ENCODE results near the gene LACRT. TPM values are rescaled to one million over a fixed set of nuclear protein-coding genes. Genes with fewer than 3 reads are reported as not detected.
"Not testable (repeated sequence)": the region's sequence is repeated elsewhere in the genome, so short reads cannot be mapped to it uniquely, and the experiment has no call there.

Gene LACRT
- total RNA-seq, 2 experiments from 2014 or later, result not detected

GRCh38 chr12:54666008-54666407 is 31.3 kb upstream of the LACRT start:
- intact Hi-C loops (cut with DNase I, micrococcal nuclease), result no loop called here
- Histone ChIP-seq H3K36me3 (ENCODE audit: insufficient read depth, low read length) (no peaks in the 10 kb centered on the region), H3K27me3 (ENCODE audit: control insufficient read depth in 1 of 2, insufficient read depth in 2 of 2, low read length in 2 of 2) (peaks cover 0 to 15% of the 10 kb centered on the region in 2 experiments), H3K27ac (ENCODE audit: low read depth in 1 of 2, low read length in 2 of 2) (no peak overlapping the region), H3K9me3 (ENCODE audit: control insufficient read depth in 1 of 2, insufficient read depth in 1 of 2, low read length in 2 of 2) (no peaks in the 10 kb centered on the region), H3K4me3 (ENCODE audit: low read length) (no peak overlapping the region), H3K4me1 (ENCODE audit: insufficient read depth, low read length) (no peaks in the 10 kb centered on the region)
- Mint-ChIP-seq H3K27me3 (peaks cover 64% of the 10 kb centered on the region), H3K36me3 (ENCODE audit: low read depth) (no peaks in the 10 kb centered on the region), H3K4me1 (ENCODE audit: low read depth) (no peaks in the 10 kb centered on the region), H3K27ac (no peak overlapping the region), H3K9me3 (no peaks in the 10 kb centered on the region), H3K4me3 (no peak overlapping the region)
- CTCF ChIA-PET, result no interaction called here
- no peak for ATAC-seq (ENCODE audit: poor library complexity)
- no peak for TF ChIP-seq CTCF (IDR thresholded peaks at IDR 0.05)
- DNase-seq, result no peak
- POLR2A ChIA-PET, result no interaction called here

GRCh38 chr12:54665022-54665635 is 30.4 kb upstream of the LACRT start:
- H3K27ac Mint-ChIP-seq; H3K4me3 Mint-ChIP-seq; intact Hi-C loops (cut with DNase I, micrococcal nuclease); H3K4me1 ChIP-seq (ENCODE audit: insufficient read depth, low read length); H3K4me1 Mint-ChIP-seq (ENCODE audit: low read depth); ATAC-seq (ENCODE audit: poor library complexity); H3K36me3 ChIP-seq (ENCODE audit: insufficient read depth, low read length); H3K27ac ChIP-seq (ENCODE audit: low read depth in 1 of 2, low read length in 2 of 2); H3K9me3 Mint-ChIP-seq; H3K4me3 ChIP-seq (ENCODE audit: low read length); POLR2A ChIA-PET; H3K36me3 Mint-ChIP-seq (ENCODE audit: low read depth); DNase-seq; CTCF ChIA-PET; H3K9me3 ChIP-seq (ENCODE audit: control insufficient read depth in 1 of 2, insufficient read depth in 1 of 2, low read length in 2 of 2): not testable (repeated sequence)
- H3K27me3 ChIP-seq (ENCODE audit: control insufficient read depth in 1 of 2, insufficient read depth in 2 of 2, low read length in 2 of 2), result peaks cover 0 to 14% of the 10 kb centered on the region in 2 experiments
- peaks cover 56% of the 10 kb centered on the region for H3K27me3 Mint-ChIP-seq

- no peak overlapping the region for H3K4me3 ChIP-seq (ENCODE audit: low read length)
- Mint-ChIP-seq H3K27ac (no peak overlapping the region), H3K27me3 (peaks cover 56% of the 10 kb centered on the region), H3K4me1 (ENCODE audit: low read depth) (no peaks in the 10 kb centered on the region), H3K4me3 (no peak overlapping the region), H3K36me3 (ENCODE audit: low read depth) (no peaks in the 10 kb centered on the region), H3K9me3 (no peaks in the 10 kb centered on the region)
- no peak for TF ChIP-seq CTCF (IDR thresholded peaks at IDR 0.05)
- no peak for ATAC-seq (ENCODE audit: poor library complexity)
- CTCF ChIA-PET, result no interaction called here
- POLR2A ChIA-PET, result no interaction called here
- intact Hi-C loops (cut with DNase I, micrococcal nuclease), result no loop called here
- H3K4me1 ChIP-seq (ENCODE audit: insufficient read depth, low read length), result no peaks in the 10 kb centered on the region
- H3K9me3 ChIP-seq (ENCODE audit: control insufficient read depth in 1 of 2, insufficient read depth in 1 of 2, low read length in 2 of 2), result no peaks in the 10 kb centered on the region
- H3K27ac ChIP-seq (ENCODE audit: low read depth in 1 of 2, low read length in 2 of 2), result no peak overlapping the region
- H3K27me3 ChIP-seq (ENCODE audit: control insufficient read depth in 1 of 2, insufficient read depth in 2 of 2, low read length in 2 of 2), result peaks cover 0 to 6% of the 10 kb centered on the region in 2 experiments
- DNase-seq, result no peak
- no peaks in the 10 kb centered on the region for H3K36me3 ChIP-seq (ENCODE audit: insufficient read depth, low read length)
Observed at GRCh38 chr12:54663603-54664002, 28.9 kb upstream of the LACRT start.

GRCh38 chr12:54662026-54662425 is 27.3 kb upstream of the LACRT start:
- Mint-ChIP-seq H3K36me3 (ENCODE audit: low read depth) (no peaks in the 10 kb centered on the region), H3K4me3 (no peak overlapping the region), H3K9me3 (no peaks in the 10 kb centered on the region), H3K27ac (no peak overlapping the region), H3K27me3 (peaks cover 50% of the 10 kb centered on the region), H3K4me1 (ENCODE audit: low read depth) (no peaks in the 10 kb centered on the region)
- H3K27me3 ChIP-seq (ENCODE audit: control insufficient read depth in 1 of 2, insufficient read depth in 2 of 2, low read length in 2 of 2), result peaks cover 6 to 11% of the 10 kb centered on the region in 2 experiments
- CTCF ChIA-PET, result no interaction called here
- ATAC-seq (ENCODE audit: poor library complexity) (no peak), DNase-seq (no peak)
- intact Hi-C loops (cut with DNase I, micrococcal nuclease), result no loop called here
- no peak for TF ChIP-seq CTCF (IDR thresholded peaks at IDR 0.05)
- no peaks in the 10 kb centered on the region for H3K4me1 ChIP-seq (ENCODE audit: insufficient read depth, low read length)
- H3K4me3 ChIP-seq (ENCODE audit: low read length), result no peak overlapping the region
- POLR2A ChIA-PET, result no interaction called here
- H3K27ac ChIP-seq (ENCODE audit: low read depth in 1 of 2, low read length in 2 of 2), result no peak overlapping the region
- H3K9me3 ChIP-seq (ENCODE audit: control insufficient read depth in 1 of 2, insufficient read depth in 1 of 2, low read length in 2 of 2), result no peaks in the 10 kb centered on the region
- no peaks in the 10 kb centered on the region for H3K36me3 ChIP-seq (ENCODE audit: insufficient read depth, low read length)

All from CD4-positive, alpha-beta T cell (primary cell).